SK-N-SH treated with all-trans-retinoic acid at 6 μM for 48 hours (cell line): ENCODE results near the gene FOXD3.

Experiments used
- ATAC-seq: fragments of 200-7000 bp; cut with Tn5 transposase; 3 replicates; pipeline ENCODE4 v1.9.1; 2020; ENCODE audit warnings: mild to moderate bottlenecking, moderate library complexity
- ARNTL ChIP-seq: fragments of 450-650 bp; formaldehyde crosslinking; IDR thresholded peaks from 2 replicates; pipeline ENCODE4 v1.5.0; 2020; ENCODE audit warnings: low read depth, mild to moderate bottlenecking, moderate library complexity, borderline replicate concordance
- BACH2 ChIP-seq: fragments of 250-450 bp; sonication (Bioruptor Pico); IDR thresholded peaks from 2 replicates; pipeline ENCODE4 v1.9.0; 2021; ENCODE audit warnings: mild to moderate bottlenecking, borderline replicate concordance
- CREB5 ChIP-seq: fragments of 250-450 bp; sonication (Bioruptor Pico); IDR thresholded peaks from 2 replicates; pipeline ENCODE4 v1.5.1; 2020; ENCODE audit warnings: low read depth, mild to moderate bottlenecking, moderate library complexity
- CSDC2 ChIP-seq: fragments of 250-450 bp; sonication (Bioruptor Pico); IDR thresholded peaks from 2 replicates; pipeline ENCODE4 v1.5.0; 2020; ENCODE audit warnings: mild to moderate bottlenecking, moderate library complexity
- CSRNP3 ChIP-seq: fragments of 250-450 bp; sonication (Bioruptor Pico); IDR thresholded peaks from 2 replicates; pipeline ENCODE4 v1.5.1; 2021; ENCODE audit warnings: mild to moderate bottlenecking, moderate library complexity
- ESRRG ChIP-seq: fragments of 250-450 bp; sonication (Bioruptor Pico); IDR thresholded peaks from 2 replicates; pipeline ENCODE4 v1.6.1; 2021; ENCODE audit warnings: mild to moderate bottlenecking
- GLIS3 ChIP-seq: fragments of 250-450 bp; sonication (Bioruptor Pico); IDR thresholded peaks from 2 replicates; pipeline ENCODE4 v1.5.0; 2020; ENCODE audit warnings: mild to moderate bottlenecking, moderate library complexity
- ISL1 ChIP-seq: fragments of 250-450 bp; sonication (Bioruptor Pico); IDR thresholded peaks from 2 replicates; pipeline ENCODE4 v2.1.2; 2022; ENCODE audit warnings: mild to moderate bottlenecking, moderate library complexity
- OSR1 ChIP-seq: fragments of 250-450 bp; sonication (Bioruptor Pico); IDR thresholded peaks from 2 replicates; pipeline ENCODE4 v1.8.0; 2022; ENCODE audit warnings: moderate library complexity, mild to moderate bottlenecking, inconsistent platforms
- PATZ1 ChIP-seq: fragments of 250-450 bp; sonication (Bioruptor Pico); IDR thresholded peaks from 2 replicates; pipeline ENCODE4 v1.8.0; 2020; ENCODE audit warnings: mild to moderate bottlenecking, moderate library complexity, borderline replicate concordance
- POU6F1 ChIP-seq: fragments of 250-450 bp; sonication (Bioruptor Pico); IDR thresholded peaks from 2 replicates; pipeline ENCODE4 v1.8.0; 2021; ENCODE audit warnings: low read depth, mild to moderate bottlenecking, moderate library complexity, borderline replicate concordance
- PPARA ChIP-seq: fragments of 250-450 bp; sonication (Bioruptor Pico); IDR thresholded peaks from 2 replicates; pipeline ENCODE4 v1.5.0; 2020; ENCODE audit warnings: mild to moderate bottlenecking, borderline replicate concordance
- RARB ChIP-seq: fragments of 250-450 bp; sonication (Bioruptor Pico); IDR thresholded peaks from 2 replicates; pipeline ENCODE4 v1.8.0; 2021; ENCODE audit warnings: mild to moderate bottlenecking, moderate library complexity
- SNAI2 ChIP-seq: fragments of 250-450 bp; sonication (Bioruptor Pico); IDR thresholded peaks from 2 replicates; pipeline ENCODE4 v1.5.0; 2020; ENCODE audit warnings: mild to moderate bottlenecking, moderate library complexity
- TOX ChIP-seq: fragments of 250-450 bp; sonication (Bioruptor Pico); IDR thresholded peaks from 2 replicates; pipeline ENCODE4 v1.8.0; 2021; ENCODE audit warnings: mild to moderate bottlenecking, moderate library complexity, borderline replicate concordance
- TSHZ2 ChIP-seq: fragments of 250-450 bp; sonication (Bioruptor Pico); IDR thresholded peaks from 2 replicates; pipeline ENCODE4 v1.5.0; 2020; ENCODE audit warnings: mild to moderate bottlenecking, moderate library complexity
- ZC3H10 ChIP-seq: fragments of 250-450 bp; sonication (Bioruptor Pico); IDR thresholded peaks from 2 replicates; pipeline ENCODE4 v1.5.1; 2021; ENCODE audit warnings: mild to moderate bottlenecking, moderate library complexity
- ZFP30 ChIP-seq: fragments of 450-650 bp; formaldehyde crosslinking; IDR thresholded peaks from 2 replicates; pipeline ENCODE4 v1.5.0; 2022; ENCODE audit warnings: mild to moderate bottlenecking, moderate library complexity
- ZNF565 ChIP-seq: fragments of 450-650 bp; formaldehyde crosslinking; conservative IDR thresholded peaks from 2 replicates; pipeline ENCODE4 v1.5.0; 2020; ENCODE audit warnings: low read depth, mild to moderate bottlenecking, moderate library complexity
- ZNF70 ChIP-seq: fragments of 450-650 bp; formaldehyde crosslinking; IDR thresholded peaks from 2 replicates; pipeline ENCODE4 v1.5.0; 2020; ENCODE audit warnings: mild to moderate bottlenecking, moderate library complexity
- ZNF8 ChIP-seq: fragments of 450-650 bp; formaldehyde crosslinking; IDR thresholded peaks from 2 replicates; pipeline ENCODE4 v1.5.0; 2020; ENCODE audit warnings: mild to moderate bottlenecking, moderate library complexity

The FOXD3 gene

GRCh38 chr1:63359561-63359960 lies 37.2 kb downstream of the FOXD3 start:
- no peak for ATAC-seq
- no peak for TF ChIP-seq CSDC2 (CRISPR knock-in tag)
- TF ChIP-seq POU6F1 = no peak
- no peak for TF ChIP-seq ZNF8 (CRISPR knock-in tag)
- no peak for TF ChIP-seq TSHZ2
- no peak for TF ChIP-seq OSR1 (CRISPR knock-in tag)
- TF ChIP-seq PATZ1 (CRISPR knock-in tag) = no peak
- no peak for TF ChIP-seq CSRNP3 (CRISPR knock-in tag)
- no peak for TF ChIP-seq BACH2 (CRISPR knock-in tag)
- TF ChIP-seq ARNTL (CRISPR knock-in tag) = no peak
- no peak for TF ChIP-seq GLIS3 (CRISPR knock-in tag)
- TF ChIP-seq TOX (CRISPR knock-in tag) = no peak
- TF ChIP-seq ZC3H10 (CRISPR knock-in tag) = no peak

GRCh38 chr1:63362073-63362472 lies 39.7 kb downstream of the FOXD3 start:
- ATAC-seq = no peak
- TF ChIP-seq CSDC2 (CRISPR knock-in tag) (no peak), ZNF70 (no peak), ZNF565 (no peak), ESRRG (CRISPR knock-in tag) (no peak), RARB (CRISPR knock-in tag) (no peak), GLIS3 (CRISPR knock-in tag) (no peak), PPARA (CRISPR knock-in tag) (no peak), CREB5 (CRISPR knock-in tag) (no peak), CSRNP3 (CRISPR knock-in tag) (no peak), BACH2 (CRISPR knock-in tag) (no peak), SNAI2 (no peak), TOX (CRISPR knock-in tag) (no peak), ISL1 (CRISPR knock-in tag) (no peak)

- no peak for ATAC-seq
- TF ChIP-seq ZFP30 (CRISPR knock-in tag) (no peak), CREB5 (CRISPR knock-in tag) (no peak), PATZ1 (CRISPR knock-in tag) (no peak), SNAI2 (no peak), BACH2 (CRISPR knock-in tag) (no peak)
Observed at GRCh38 chr1:63362578-63362977, 40.2 kb downstream of the FOXD3 start.
